ENCODE results near the gene IRX2. TPM values are rescaled to one million over a fixed set of nuclear protein-coding genes. Genes with fewer than 3 reads are reported as not detected.

Gene IRX2
- total RNA-seq, 1 donor from 2014 or later, result not detected

GRCh38 chr5:2773327-2773726 lies 21.9 kb upstream of the IRX2 start:
- no peaks in the 10 kb centered on the region for H3K4me1 Mint-ChIP-seq
- no peak overlapping the region for H3K4me3 Mint-ChIP-seq
- TF ChIP-seq CTCF (IDR thresholded peaks at IDR 0.05), result no peak
- CTCF ChIA-PET, result no interaction called here
- no peaks in the 10 kb centered on the region for H3K36me3 Mint-ChIP-seq (ENCODE audit: low read depth)
- DNase-seq, result no peak
- POLR2A ChIA-PET, result no interaction called here
- H3K27ac Mint-ChIP-seq, result no peak overlapping the region
- H3K27me3 Mint-ChIP-seq, result no peaks in the 10 kb centered on the region
- intact Hi-C loops (cut with micrococcal nuclease), result no loop called here
- no peaks in the 10 kb centered on the region for H3K9me3 Mint-ChIP-seq
- no peak for ATAC-seq (ENCODE audit: low read depth)

GRCh38 chr5:2767089-2767488 lies 15.6 kb upstream of the IRX2 start:
- ATAC-seq (ENCODE audit: low read depth), result no peak
- intact Hi-C loops (cut with micrococcal nuclease), result no loop called here
- DNase-seq, result no peak
- ChIA-PET CTCF (no interaction called here), POLR2A (no interaction called here)
- Mint-ChIP-seq H3K27ac (no peak overlapping the region), H3K27me3 (peaks cover 3% of the 10 kb centered on the region), H3K36me3 (ENCODE audit: low read depth) (no peaks in the 10 kb centered on the region), H3K4me3 (no peak overlapping the region), H3K4me1 (no peaks in the 10 kb centered on the region), H3K9me3 (no peaks in the 10 kb centered on the region)
- no peak for TF ChIP-seq CTCF (IDR thresholded peaks at IDR 0.05)

GRCh38 chr5:2764581-2764980 lies 13.1 kb upstream of the IRX2 start:
- intact Hi-C loops (cut with micrococcal nuclease), result no loop called here
- ChIA-PET POLR2A (no interaction called here), CTCF (no interaction called here)
- Mint-ChIP-seq H3K27ac (no peak overlapping the region), H3K4me3 (no peak overlapping the region), H3K27me3 (peaks cover 8% of the 10 kb centered on the region), H3K4me1 (no peaks in the 10 kb centered on the region), H3K36me3 (ENCODE audit: low read depth) (no peaks in the 10 kb centered on the region), H3K9me3 (no peaks in the 10 kb centered on the region)
- TF ChIP-seq CTCF (IDR thresholded peaks at IDR 0.05), result no peak
- ATAC-seq (ENCODE audit: low read depth), result no peak
- no peak for DNase-seq

GRCh38 chr5:2763533-2763794 lies 12.0 kb upstream of the IRX2 start:
- CTCF ChIA-PET, result no interaction called here
- Mint-ChIP-seq H3K4me1 (no peaks in the 10 kb centered on the region), H3K36me3 (ENCODE audit: low read depth) (no peaks in the 10 kb centered on the region), H3K27ac (no peak overlapping the region), H3K27me3 (peaks cover 17% of the 10 kb centered on the region), H3K9me3 (no peaks in the 10 kb centered on the region), H3K4me3 (no peak overlapping the region)
- intact Hi-C loops (cut with micrococcal nuclease), result no loop called here
- ATAC-seq (ENCODE audit: low read depth) (no peak), DNase-seq (no peak)
- TF ChIP-seq CTCF (IDR thresholded peaks at IDR 0.05), result no peak
- POLR2A ChIA-PET, result no interaction called here

- ATAC-seq (ENCODE audit: low read depth) (no peak), DNase-seq (no peak)
- TF ChIP-seq CTCF (IDR thresholded peaks at IDR 0.05), result no peak
- H3K4me1 Mint-ChIP-seq, result no peaks in the 10 kb centered on the region
- no peak overlapping the region for H3K27ac Mint-ChIP-seq
- H3K36me3 Mint-ChIP-seq (ENCODE audit: low read depth), result no peaks in the 10 kb centered on the region
- intact Hi-C loops (cut with micrococcal nuclease), result no loop called here
- ChIA-PET POLR2A (no interaction called here), CTCF (no interaction called here)
- H3K27me3 Mint-ChIP-seq, result peaks cover 20% of the 10 kb centered on the region
- H3K4me3 Mint-ChIP-seq, result no peak overlapping the region
- no peaks in the 10 kb centered on the region for H3K9me3 Mint-ChIP-seq
These were observed 11.5 kb upstream of the IRX2 start for GRCh38 chr5:2762744-2763532.
